Coronary artery (tissue), 2 donors: Measurements from ENCODE around the gene HMX2.

Experiments
- DNase-seq: peaks from one replicate; pipeline ENCODE4 v3.0.0-alpha.2; 2017; ENCODE audit warnings: low spot score
- H3K27ac ChIP-seq, 2 donors: fragments of 200-600 bp; sonication (generic); one replicate each; pipeline ENCODE4 v1.5.1; 2016 to 2019
- H3K4me3 ChIP-seq: fragments of 200-600 bp; sonication (generic); 2 replicates; pipeline ENCODE4 v1.5.1; 2016; ENCODE audit warnings: mild to moderate bottlenecking, moderate library complexity
- CTCF ChIP-seq: fragments of 200-600 bp; sonication (generic); IDR thresholded peaks from one replicate; pipeline ENCODE4 v1.5.1; 2019; ENCODE audit warnings: antibody characterized with exemption

Gene HMX2

DNA sequence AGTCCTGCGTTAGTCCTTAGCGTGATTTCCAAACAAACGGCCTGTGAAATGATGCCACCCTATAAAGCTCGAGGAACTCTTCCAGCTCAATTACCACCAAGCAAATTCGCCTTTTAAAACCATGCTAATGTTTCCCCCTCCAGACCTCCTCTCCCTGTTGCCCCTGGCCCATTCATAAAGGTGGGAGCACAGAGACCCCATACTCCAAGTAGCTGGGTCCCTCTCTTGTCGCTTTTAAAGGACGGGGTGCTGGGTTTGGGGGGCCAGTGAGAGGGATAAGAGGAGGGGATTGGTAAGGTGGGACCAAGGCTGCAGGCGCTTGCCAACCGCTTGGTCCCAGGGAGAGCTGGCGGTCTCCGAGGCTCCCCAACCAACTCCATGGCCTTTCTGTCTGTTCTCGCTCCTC is 1.2 kb downstream of the HMX2 start:
- peak overlapping the region; percentile 70 for H3K4me3 ChIP-seq
- TF ChIP-seq CTCF = no peak
- H3K27ac ChIP-seq = no peak overlapping the region
- DNase-seq = no peak

DNA sequence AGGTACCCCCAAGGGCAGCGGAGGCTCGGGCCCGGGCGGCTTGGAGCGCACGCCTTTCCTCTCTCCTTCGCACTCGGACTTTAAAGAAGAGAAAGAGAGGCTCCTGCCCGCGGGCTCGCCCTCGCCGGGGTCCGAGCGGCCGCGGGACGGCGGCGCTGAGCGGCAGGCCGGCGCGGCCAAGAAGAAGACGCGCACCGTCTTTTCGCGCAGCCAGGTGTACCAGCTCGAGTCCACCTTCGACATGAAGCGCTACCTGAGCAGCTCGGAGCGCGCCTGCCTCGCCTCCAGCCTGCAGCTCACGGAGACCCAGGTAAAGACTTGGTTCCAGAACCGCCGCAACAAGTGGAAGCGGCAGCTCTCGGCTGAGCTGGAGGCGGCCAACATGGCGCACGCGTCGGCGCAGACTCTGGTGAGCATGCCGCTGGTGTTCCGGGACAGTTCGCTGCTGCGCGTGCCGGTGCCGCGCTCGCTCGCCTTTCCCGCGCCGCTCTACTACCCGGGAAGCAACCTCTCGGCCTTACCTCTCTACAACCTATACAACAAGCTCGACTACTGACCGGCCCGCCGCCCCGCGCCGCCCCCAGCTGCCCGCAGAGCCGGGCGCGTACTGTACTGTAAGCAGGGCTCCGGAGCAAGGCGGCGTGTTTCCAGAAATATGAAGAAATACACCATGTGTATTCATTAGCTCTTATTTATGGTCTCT is 1.8 kb downstream of the HMX2 start:
- no peak for TF ChIP-seq CTCF
- H3K27ac ChIP-seq = no peak overlapping the region
- peak overlapping the region; percentile 70 for H3K4me3 ChIP-seq
- DNase-seq = no peak

DNA sequence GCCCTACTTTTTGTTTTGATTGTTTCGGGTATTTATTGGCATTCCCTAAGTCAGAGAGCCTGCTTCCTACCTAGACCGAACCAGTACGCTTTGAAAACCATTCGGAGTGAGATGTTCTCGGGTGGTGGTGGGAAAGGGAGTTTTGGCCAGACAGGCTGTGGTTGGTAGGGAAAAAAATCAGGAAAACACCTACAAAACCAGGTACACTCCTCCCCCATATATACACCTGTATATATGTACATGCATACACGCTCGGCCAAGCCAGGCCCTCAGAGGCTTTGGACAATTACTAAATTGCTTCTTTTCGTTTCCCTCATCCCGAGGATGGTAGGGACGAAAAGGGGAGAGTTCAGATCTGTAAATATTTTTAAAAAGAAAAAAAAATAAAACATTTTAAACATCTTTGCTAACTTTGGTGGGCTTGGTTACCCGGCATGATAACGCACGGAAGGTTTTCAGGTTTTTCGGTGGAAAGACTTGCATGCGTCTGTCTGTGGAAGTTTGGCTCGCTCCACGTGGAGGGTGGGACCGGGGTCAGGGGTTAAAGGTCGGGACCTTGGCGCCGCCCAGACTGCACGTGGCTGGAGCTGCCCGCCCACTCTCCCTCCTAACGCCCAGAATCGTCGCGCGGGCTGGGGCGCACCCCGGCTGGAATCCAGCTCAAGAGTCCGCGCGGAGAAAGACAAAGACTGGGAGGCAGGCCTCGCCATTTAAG is 2.5 kb downstream of the HMX2 start:
- TF ChIP-seq CTCF = no peak
- DNase-seq = no peak
- H3K27ac ChIP-seq = no peak overlapping the region
- H3K4me3 ChIP-seq = peak overlapping the region; percentile 70

DNA sequence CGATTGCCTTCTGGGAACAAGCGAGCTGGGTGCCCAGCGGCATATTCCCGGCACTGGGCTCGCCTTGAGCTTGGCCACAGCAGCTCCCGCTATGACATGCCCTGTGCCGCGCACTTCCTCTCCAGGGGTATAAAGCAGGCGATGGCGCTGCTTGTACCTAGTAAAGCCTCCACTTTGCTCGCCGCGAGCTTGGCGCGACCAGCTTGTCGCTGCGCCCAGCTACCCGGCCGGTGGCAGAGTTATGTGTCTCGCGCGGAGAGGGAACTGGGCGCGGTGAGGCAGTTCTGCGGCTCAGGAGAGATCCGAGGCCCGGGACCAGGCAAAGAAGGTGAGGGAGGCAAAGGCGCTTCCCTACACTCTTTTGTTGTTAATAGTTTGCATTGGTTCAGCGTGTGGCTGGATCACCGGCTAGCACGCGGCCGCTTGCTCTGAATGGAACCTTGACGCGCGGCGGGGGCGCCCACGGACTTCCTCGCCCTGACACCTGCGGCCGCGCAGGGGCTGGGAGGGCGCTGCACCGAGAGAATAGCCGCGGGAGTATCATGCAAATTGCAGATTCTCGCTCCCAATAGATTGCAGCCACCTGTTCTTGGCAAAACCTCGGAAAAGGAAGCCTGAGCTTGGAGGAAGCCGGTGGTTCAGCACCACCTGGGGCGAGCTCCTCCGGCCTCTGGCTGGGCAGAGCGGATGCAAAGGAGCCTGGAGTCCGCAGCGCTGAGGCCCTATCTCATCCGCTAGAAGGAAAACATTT is 3.2 kb downstream of the HMX2 start:
- Histone ChIP-seq H3K4me3 (peak overlapping the region; percentile 70), H3K27ac (no peak overlapping the region)
- no peak for TF ChIP-seq CTCF
- no peak for DNase-seq

- DNase-seq = no peak
- TF ChIP-seq CTCF = no peak
- H3K27ac ChIP-seq = no peak overlapping the region
- peak overlapping the region; percentile 70 for H3K4me3 ChIP-seq
Observed at GRCh38 chr10:123151737-123152135, 3.8 kb downstream of the HMX2 start.

DNA sequence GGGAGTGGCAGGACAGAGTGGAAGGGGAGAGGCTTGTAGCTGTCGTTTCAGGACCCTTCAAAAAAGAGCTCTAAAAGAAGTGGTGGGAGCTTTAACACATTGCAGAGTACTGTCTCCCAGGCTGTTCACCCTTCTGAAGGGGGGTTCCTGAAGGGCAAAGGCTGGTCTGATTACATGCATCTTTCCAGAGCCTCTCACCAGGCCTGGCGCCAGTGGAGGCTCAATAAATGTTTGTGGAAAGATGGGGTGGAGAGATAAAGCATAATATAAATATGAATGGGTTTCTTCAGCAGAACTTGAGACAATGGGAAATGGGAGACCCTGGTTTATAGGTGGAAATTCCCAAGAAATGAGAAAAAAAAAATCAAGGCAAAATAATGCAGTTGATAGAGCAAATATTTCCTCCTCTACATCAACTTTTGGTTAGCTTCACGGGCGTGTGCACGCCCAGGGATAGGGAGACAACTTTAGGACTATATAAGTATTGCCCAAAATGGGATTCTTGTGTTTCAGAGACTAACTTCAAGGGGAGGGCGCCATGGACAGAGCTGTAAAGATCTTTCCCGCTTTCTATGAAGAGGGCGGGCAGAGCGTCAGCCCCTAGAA is 5.7 kb downstream of the HMX2 start:
- no peak for DNase-seq
- no peak for TF ChIP-seq CTCF
- Histone ChIP-seq H3K27ac (no peak overlapping the region), H3K4me3 (no peak overlapping the region)
